IMR-90 (cell line): ENCODE data around the gene NTM. TPM values are rescaled to one million over a fixed set of nuclear protein-coding genes. Genes with fewer than 3 reads are reported as not detected.
"Not testable (repeated sequence)": the region's sequence is repeated elsewhere in the genome, so short reads cannot be mapped to it uniquely, and the experiment has no call there.

Source experiments
- ATAC-seq: fragments of 200-7000 bp; cut with Tn5 transposase; 2 replicates; pipeline ENCODE4 v1.9.1; 2020; ENCODE audit warnings: low read depth, mild to moderate bottlenecking, moderate library complexity
- BruUV-seq: library from RNA; stranded (reverse); fragments of 400-500 nt; replicated peaks from 2 replicates; lab custom pipeline; 2021; lab: Mats Ljungman, UMichigan
- CTCF ChIA-PET: fragments of 300-600 bp; formaldehyde crosslinking; extraction: SDS; loops from one replicate; lab custom pipeline; 2021; ENCODE audit warnings: antibody characterized with exemption; lab: Yijun Ruan, JAX
- POLR2A ChIA-PET: fragments of 300-600 bp; sonication (Branson Sonifier 250); formaldehyde crosslinking; loops from one replicate; lab custom pipeline; 2022; ENCODE audit warnings: antibody characterized with exemption; ENCODE audit not compliant: unreplicated experiment; lab: Charles Lee
- DNase-seq: peaks from one replicate; pipeline ENCODE4 v3.0.0; 2013
- H2AFZ ChIP-seq: replicated peaks from 2 replicates; pipeline ENCODE3; 2013; ENCODE audit warnings: low read length, mild to moderate bottlenecking; ENCODE audit not compliant: poor library complexity
- H2AK5ac ChIP-seq: 2 replicates; pipeline ENCODE4 v1.6.1; 2013; ENCODE audit warnings: low read depth, low read length, inconsistent platforms
- H2AK9ac ChIP-seq: replicated peaks from 2 replicates; pipeline ENCODE3; 2013; ENCODE audit warnings: mild to moderate bottlenecking, low read depth, low read length, moderate library complexity; ENCODE audit not compliant: poor library complexity
- H2BK120ac ChIP-seq: 2 replicates; pipeline ENCODE4 v1.6.1; 2013; ENCODE audit warnings: low read depth, low read length, inconsistent platforms
- H2BK15ac ChIP-seq: 3 replicates; pipeline ENCODE4 v1.6.1; 2013; ENCODE audit warnings: low read depth, low read length, inconsistent platforms
- H2BK20ac ChIP-seq: 2 replicates; pipeline ENCODE4 v1.6.1; 2013; ENCODE audit warnings: low read depth, mild to moderate bottlenecking, inconsistent platforms, low read length, moderate library complexity
- H2BK5ac ChIP-seq: 2 replicates; pipeline ENCODE4 v1.6.1; 2013; ENCODE audit warnings: mild to moderate bottlenecking, low read depth, low read length, inconsistent platforms; ENCODE audit not compliant: poor library complexity, severe bottlenecking
- H3K14ac ChIP-seq: replicated peaks from 2 replicates; pipeline ENCODE4 v1.6.1; 2013; ENCODE audit warnings: low read depth, low read length, inconsistent platforms
- H3K18ac ChIP-seq: 2 replicates; pipeline ENCODE4 v1.6.1; 2013; ENCODE audit warnings: low read depth, low read length, control low read depth
- H3K23ac ChIP-seq: 2 replicates; pipeline ENCODE4 v1.6.1; 2013; ENCODE audit warnings: low read depth, low read length, inconsistent platforms
- H3K27ac ChIP-seq: 2 replicates; pipeline ENCODE4 v1.5.1; 2013; ENCODE audit warnings: mild to moderate bottlenecking, control low read depth, low read length; ENCODE audit not compliant: insufficient read depth
- H3K27me3 ChIP-seq: 2 replicates; pipeline ENCODE4 v1.6.1; 2013; ENCODE audit warnings: low read length; ENCODE audit not compliant: control insufficient read depth, insufficient read depth
- H3K36me3 ChIP-seq: 2 replicates; pipeline ENCODE4 v1.6.1; 2013; ENCODE audit warnings: low read length, mixed read lengths; ENCODE audit not compliant: control insufficient read depth, insufficient read depth
- H3K4ac ChIP-seq: 2 replicates; pipeline ENCODE4 v1.6.1; 2013; ENCODE audit warnings: low read depth, low read length, inconsistent platforms
- H3K4me1 ChIP-seq: 2 replicates; pipeline ENCODE4 v1.6.1; 2013; ENCODE audit warnings: low read length, mixed read lengths; ENCODE audit not compliant: control insufficient read depth, insufficient read depth
- H3K4me2 ChIP-seq: 2 replicates; pipeline ENCODE4 v1.6.1; 2013; ENCODE audit warnings: low read depth, mild to moderate bottlenecking, control low read depth, low read length, moderate library complexity
- H3K4me3 ChIP-seq: 2 replicates; pipeline ENCODE4 v1.5.1; 2013; ENCODE audit warnings: low read depth, mild to moderate bottlenecking, control low read depth, low read length, moderate library complexity; ENCODE audit not compliant: insufficient read depth
- H3K56ac ChIP-seq: 2 replicates; pipeline ENCODE4 v1.6.1; 2013; ENCODE audit warnings: low read length, inconsistent platforms; ENCODE audit not compliant: insufficient read depth; ENCODE audit errors: extremely low read depth
- H3K79me1 ChIP-seq, 2 experiments: 2 replicates each; pipeline ENCODE4 v1.6.1; 2013; ENCODE audit warnings: low read length in 2 of 2, inconsistent platforms in 1 of 2, low read depth in 1 of 2
- H3K9ac ChIP-seq: 2 replicates; pipeline ENCODE4 v1.6.1; 2013; ENCODE audit warnings: low read depth, low read length, control low read depth
- H3K9me1 ChIP-seq: 2 replicates; pipeline ENCODE4 v1.6.1; 2013; ENCODE audit warnings: low read length, inconsistent platforms; ENCODE audit not compliant: insufficient read depth
- H3K9me3 ChIP-seq: 2 replicates; pipeline ENCODE4 v1.6.1; 2013; ENCODE audit warnings: low read length; ENCODE audit not compliant: control insufficient read depth, insufficient read depth
- H4K20me1 ChIP-seq: 2 replicates; pipeline ENCODE4 v1.6.1; 2013; ENCODE audit warnings: low read length, inconsistent platforms; ENCODE audit not compliant: insufficient read depth
- H4K5ac ChIP-seq: 2 replicates; pipeline ENCODE4 v1.6.1; 2013; ENCODE audit warnings: mild to moderate bottlenecking, low read depth, low read length, control low read depth
- H4K8ac ChIP-seq, 2 experiments: 2 replicates each; pipeline ENCODE4 v1.6.1; 2013; ENCODE audit warnings: low read depth in 2 of 2, low read length in 2 of 2, control low read depth in 1 of 2, inconsistent platforms in 1 of 2
- H4K91ac ChIP-seq: 2 replicates; pipeline ENCODE4 v1.6.1; 2013; ENCODE audit warnings: low read depth, low read length, inconsistent platforms; ENCODE audit not compliant: insufficient read depth
- CTCF ChIP-seq: conservative IDR thresholded peaks from 2 replicates; pipeline ENCODE4 v1.5.1; 2012; ENCODE audit warnings: mild to moderate bottlenecking, low read depth, low read length, improper control_type of control experiment
- MAZ ChIP-seq: IDR thresholded peaks from 2 replicates; pipeline ENCODE4 v1.6.1; 2012; ENCODE audit warnings: low read depth, mild to moderate bottlenecking, low read length, improper control_type of control experiment, moderate library complexity, borderline replicate concordance
- MXI1 ChIP-seq: IDR thresholded peaks from 2 replicates; pipeline ENCODE4 v1.6.1; 2012; ENCODE audit warnings: low read depth, mild to moderate bottlenecking, low read length, moderate library complexity, borderline replicate concordance
- POLR2A ChIP-seq: IDR thresholded peaks from 2 replicates; pipeline ENCODE4 v1.6.1; 2012; ENCODE audit warnings: mild to moderate bottlenecking, low read depth, low read length
- RAD21 ChIP-seq: IDR thresholded peaks from 2 replicates; pipeline ENCODE4 v1.6.1; 2012; ENCODE audit warnings: low read length, improper control_type of control experiment
- SMC3 ChIP-seq: fragments of 150-350 bp; IDR thresholded peaks from 2 replicates; pipeline ENCODE4 v1.6.1; 2016; ENCODE audit warnings: low read depth, mild to moderate bottlenecking, antibody characterized with exemption, low read length, moderate library complexity
- WGBS, 2 experiments: methylation state at CpG; one replicate each; pipeline versions ENCODE4 v1.1.5 to v1.1.7; 2013; ENCODE audit warnings: missing lambda C conversion rate in 2 of 2; ENCODE audit not compliant: insufficient read length in 1 of 2; ENCODE audit errors: extremely low coverage in 2 of 2; 5-methylcytosine and 5-hydroxymethylcytosine counted together
- dilution Hi-C: fragments of 300-500 bp; cut with HindIII; formaldehyde crosslinking; loops from one replicate; pipeline ENCODE4 v1.14.3; 2018; ENCODE audit warnings: low sequenced_read_pairs; ENCODE audit not compliant: unreplicated experiment
- in situ Hi-C: fragments of 300-500 bp; cut with MboI; formaldehyde crosslinking; loops from 3 replicates; pipeline ENCODE4 v1.14.3; 2019; ENCODE audit warnings: low sequenced_read_pairs, inconsistent platforms, mixed read lengths
- intact Hi-C: fragments of 100-400 bp; cut with micrococcal nuclease; formaldehyde crosslinking; loops from 2 replicates; pipeline ENCODE4 v1.10.0; 2022
- polyA plus RNA-seq, 3 experiments: library from polyadenylated mRNA; depleted of rRNA; stranded (reverse); fragments of >200 nt; gene quantifications; 2 replicates each; pipeline ENCODE4 v1.2.3, GENCODE V29; 2012; ENCODE audit warnings: low replicate concordance in 1 of 3
- total RNA-seq: library from RNA; depleted of rRNA; stranded (reverse); fragments of >200 nt; gene quantifications from 2 replicates; pipeline ENCODE4 v1.2.3, GENCODE V29; 2012

Gene NTM
- total and polyA plus RNA-seq, 2 of the 4 experiments (the other 2 are of a cell fraction): 19.5 to 25.5 TPM

- 41% methylated on average over 13 of the region's 36 CpGs; no CpG with 5 or more reads in 1 of the 2 experiments for WGBS, 2 experiments
- peak overlapping the region; percentile 62; the same call in 2 of the 3 replicates for H2BK15ac ChIP-seq
- H3K4me2 ChIP-seq: peak overlapping the region; percentile 92
- H2BK120ac ChIP-seq: peak overlapping the region; percentile 78
- BruUV-seq, H3K27ac ChIP-seq, H2BK5ac ChIP-seq, in situ Hi-C loops, H4K20me1 ChIP-seq, H3K9me1 ChIP-seq, dilution Hi-C loops, H3K27me3 ChIP-seq, DNase-seq, H3K4me1 ChIP-seq, H3K18ac ChIP-seq, H3K9me3 ChIP-seq, H3K36me3 ChIP-seq, H4K5ac ChIP-seq: not testable (repeated sequence)
- peak overlapping the region; percentile 93; the same call in 1 of the 2 replicates for H3K23ac ChIP-seq
- peak overlapping the region; percentile 52 for H3K9ac ChIP-seq
- peak overlapping the region; percentile 80 for H2AK9ac ChIP-seq
- peak overlapping the region; percentile 12; the same call in 1 of the 2 replicates for H4K91ac ChIP-seq
- H3K4me3 ChIP-seq: peak overlapping the region; percentile 72
- peak overlapping the region in 1 of 2 experiments; percentile 77; a peak in 2 of 4 replicates for H4K8ac ChIP-seq
- ATAC-seq: peak; percentile 70
- H3K56ac ChIP-seq: peak overlapping the region; percentile 71; the same call in 1 of the 2 replicates
- CTCF ChIA-PET: interaction anchor here (0.6 to 2.9 kb wide), 10 partner anchors 9 to 223 kb away, joined by 3 to 14 read pairs (median 4); no protein-coding TSS in a partner anchor
- peak overlapping the region; percentile 88 for H3K4ac ChIP-seq
- peak overlapping the region; percentile 43 for H3K14ac ChIP-seq
- H2BK20ac ChIP-seq: peak overlapping the region; percentile 38; the same call in 1 of the 2 replicates
- POLR2A ChIA-PET: interaction anchor here (0.6 kb wide), 1 partner anchor 15 kb away, joined by 5 read pairs; no protein-coding TSS in a partner anchor
- H2AFZ ChIP-seq: peak overlapping the region; percentile 95
- H3K79me1 ChIP-seq: peaks cover 37 to 69% of the 10 kb centered on the region in 2 experiments
- intact Hi-C loops: loop anchor here (1.0 to 5.0 kb wide), 6 partner anchors 23 to 217 kb away; no protein-coding TSS in a partner anchor
- peak overlapping the region; percentile 70; the same call in 1 of the 2 replicates for H2AK5ac ChIP-seq
- TF ChIP-seq CTCF: peak; percentile 36
- TF ChIP-seq SMC3: peak; percentile 36
- TF ChIP-seq POLR2A: peak; percentile 34; the same call in 1 of the 2 replicates
- peak; percentile 52 for TF ChIP-seq RAD21
- TF ChIP-seq MAZ: peak; percentile 49; the same call in 1 of the 2 replicates
- peak; percentile 44; the same call in 1 of the 2 replicates for TF ChIP-seq MXI1
These were observed 541.1 kb downstream of the NTM start for GRCh38 chr11:131911388-131912032.
